HG03066 (cell line): ENCODE results near the gene FSTL1.

Source experiments
- ATAC-seq: cut with Tn5 transposase; IDR thresholded peaks from one replicate; pipeline ENCODE4 v1.9.1; 2021; ENCODE audit warnings: low read depth; ENCODE audit not compliant: unreplicated experiment

The FSTL1 gene, protein sequence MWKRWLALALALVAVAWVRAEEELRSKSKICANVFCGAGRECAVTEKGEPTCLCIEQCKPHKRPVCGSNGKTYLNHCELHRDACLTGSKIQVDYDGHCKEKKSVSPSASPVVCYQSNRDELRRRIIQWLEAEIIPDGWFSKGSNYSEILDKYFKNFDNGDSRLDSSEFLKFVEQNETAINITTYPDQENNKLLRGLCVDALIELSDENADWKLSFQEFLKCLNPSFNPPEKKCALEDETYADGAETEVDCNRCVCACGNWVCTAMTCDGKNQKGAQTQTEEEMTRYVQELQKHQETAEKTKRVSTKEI

DNA sequence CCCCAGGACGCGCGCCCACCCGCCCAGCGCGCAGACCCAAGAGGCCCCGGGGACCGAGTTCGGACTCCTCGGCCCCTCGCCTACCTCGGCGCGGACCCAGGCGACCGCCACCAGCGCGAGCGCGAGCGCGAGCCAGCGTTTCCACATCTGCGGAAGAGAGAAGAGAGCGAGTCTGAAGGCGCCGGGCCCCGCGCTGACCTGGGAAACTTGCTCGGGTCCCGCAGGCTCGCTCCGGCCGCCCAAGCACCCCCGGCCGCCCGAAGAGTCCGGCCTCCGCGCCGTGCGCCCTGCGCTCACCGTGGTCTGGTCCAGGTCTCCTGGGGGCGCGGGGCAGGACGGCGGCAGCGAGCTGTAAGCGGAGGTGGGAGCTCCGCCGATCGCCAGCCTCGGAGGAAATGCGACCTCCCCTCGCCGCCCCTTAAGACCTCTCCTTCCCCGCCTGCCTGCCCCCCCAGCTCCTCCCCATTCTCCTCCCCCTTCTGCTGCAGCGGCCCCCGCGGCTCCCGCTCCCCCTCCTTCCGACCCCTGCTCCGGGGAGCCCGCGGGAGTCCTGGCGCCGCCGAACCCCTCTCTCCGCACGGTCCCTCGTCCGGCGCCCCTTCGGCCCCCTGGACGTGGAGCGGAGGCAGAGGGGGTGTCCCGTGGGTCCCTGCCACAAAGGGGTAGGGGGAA is at the start of gene FSTL1:
Gene FSTL1 (minus strand): TSS at position 393 of the 672 bp plus-strand sequence. CDS start 246 bp downstream, at position 147.
- ATAC-seq = no peak

DNA sequence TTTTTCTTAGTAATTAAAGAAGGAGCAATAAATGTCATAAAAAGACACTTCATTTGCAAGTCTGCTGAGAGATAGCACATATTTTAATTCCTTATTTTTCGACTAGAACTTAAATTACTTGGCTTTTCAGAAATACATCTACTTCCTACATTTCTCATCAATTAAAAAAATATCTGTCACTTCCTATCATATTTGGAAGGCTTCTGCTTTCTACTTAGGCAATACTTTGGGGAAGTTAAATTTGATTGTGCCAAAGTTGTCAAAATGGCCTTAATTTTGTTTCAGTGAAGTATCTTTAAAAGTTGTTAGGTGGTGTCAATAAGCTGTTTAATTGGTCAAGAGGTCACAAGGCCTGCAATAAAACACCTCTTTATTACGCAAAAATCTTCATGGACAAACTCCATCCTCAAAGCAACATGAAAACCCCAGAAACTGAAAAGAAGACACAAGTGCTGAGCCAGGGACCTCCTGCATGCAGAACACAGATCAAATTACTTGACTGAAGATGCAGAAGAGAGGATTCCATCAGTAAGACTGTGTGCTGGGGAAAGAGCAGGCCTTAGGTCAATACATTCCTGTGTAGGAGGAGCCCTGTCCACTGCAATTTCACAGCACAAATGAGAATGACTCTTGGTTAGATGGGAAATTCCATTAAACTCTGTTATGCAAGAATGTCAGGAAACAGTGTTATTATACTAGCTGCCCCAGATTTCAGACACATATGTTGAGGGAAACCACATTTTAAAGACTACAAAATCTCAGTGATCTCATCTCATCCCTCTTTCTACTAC is 48.0 kb upstream of the FSTL1 start:
- ATAC-seq = no peak

DNA sequence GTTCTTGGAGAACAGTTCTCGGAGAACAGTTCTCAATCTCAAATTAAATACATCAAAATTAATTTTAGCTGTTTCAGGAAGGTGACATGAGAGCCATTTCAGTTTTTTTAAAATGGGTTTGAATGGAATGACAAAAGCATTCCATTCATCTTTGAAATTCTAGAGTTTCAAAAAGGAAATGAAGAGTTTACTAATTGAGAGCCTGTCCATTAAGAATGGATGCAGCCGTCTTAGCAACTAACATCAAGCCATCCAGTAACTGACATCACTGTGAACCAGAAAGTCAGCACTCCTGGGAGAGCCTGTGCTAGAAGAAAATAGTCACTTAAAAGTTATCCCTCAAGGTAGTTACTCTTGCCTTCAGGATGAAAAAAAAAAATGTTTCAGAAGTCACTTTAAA is 47.0 kb upstream of the FSTL1 start:
- ATAC-seq = no peak

DNA sequence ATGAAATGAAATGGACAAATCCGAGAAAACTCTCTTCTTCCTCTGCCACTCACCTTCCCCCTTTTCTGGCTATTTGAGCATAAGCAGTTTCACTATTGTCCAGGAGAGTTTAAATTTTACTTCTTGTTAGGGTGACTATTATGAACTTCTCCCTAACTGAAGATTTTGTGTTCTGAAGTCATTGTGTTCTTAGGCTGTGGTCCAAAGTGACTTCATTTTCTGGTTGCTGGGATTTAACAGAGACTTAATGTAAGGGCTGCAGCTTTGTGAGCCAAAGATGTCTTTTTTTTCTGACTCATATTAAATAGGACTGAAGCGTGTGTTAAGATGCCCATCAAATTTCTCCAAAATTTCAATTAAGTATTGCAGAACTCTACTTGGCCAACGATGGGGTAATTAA is 46.5 kb upstream of the FSTL1 start:
- no peak for ATAC-seq

DNA sequence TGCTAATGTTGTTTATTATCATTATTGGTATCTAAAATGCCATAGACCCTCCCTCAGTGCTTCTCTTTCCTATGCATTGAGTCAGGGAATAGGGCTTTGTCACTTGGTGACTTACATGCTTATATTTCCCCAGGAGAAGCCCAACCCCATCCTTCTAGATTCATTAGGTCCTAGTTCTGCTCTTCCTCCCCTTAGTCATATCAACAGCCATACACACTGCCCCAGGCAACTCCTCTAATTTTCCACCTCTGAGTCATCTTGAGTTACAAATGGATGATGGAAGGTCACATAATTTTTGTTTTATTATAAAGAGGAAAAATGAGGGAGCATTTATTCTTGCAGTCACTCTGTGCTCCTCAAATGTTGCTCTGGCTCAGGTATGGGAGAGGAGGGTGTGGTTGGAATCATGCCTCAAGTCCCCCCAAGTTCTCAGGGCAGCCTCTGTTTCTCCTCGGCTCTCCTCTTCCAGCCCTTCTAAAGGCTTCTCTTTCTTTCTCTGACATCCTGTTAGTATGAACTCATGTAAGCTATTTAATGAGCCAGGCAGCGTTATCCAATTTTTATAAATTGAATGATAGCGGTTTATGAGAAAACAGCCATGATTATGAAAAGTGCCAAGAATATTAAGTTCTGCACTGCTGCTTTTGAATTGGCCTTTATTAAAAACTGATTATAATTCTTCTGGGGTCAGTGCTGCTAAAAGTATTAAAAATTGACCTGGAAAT is 45.6 kb upstream of the FSTL1 start:
- ATAC-seq = no peak

- no peak for ATAC-seq
These were observed 45.0 kb upstream of the FSTL1 start for GRCh38 chr3:120495809-120496208.

GRCh38 chr3:120492103-120492502 is 41.3 kb upstream of the FSTL1 start:
- no peak for ATAC-seq

DNA sequence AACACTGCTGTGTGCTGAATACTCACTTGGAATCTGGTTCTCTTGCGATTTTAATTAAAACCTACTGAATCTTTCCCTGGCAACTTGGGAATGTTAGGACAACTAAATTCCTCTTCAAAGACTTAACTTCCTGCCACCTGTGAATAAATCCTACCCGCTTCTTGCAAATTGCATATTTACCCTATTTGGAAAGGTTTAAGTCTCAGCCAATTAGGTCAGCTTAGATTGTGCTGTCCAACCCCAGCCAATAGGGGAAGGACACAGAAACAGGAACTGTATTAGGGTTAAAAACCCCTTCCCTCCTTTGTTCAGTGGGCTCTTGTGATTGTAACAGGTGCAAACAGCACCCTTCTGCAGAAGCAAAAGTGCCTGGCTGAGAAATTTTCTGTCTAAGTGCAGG is 38.6 kb upstream of the FSTL1 start:
- ATAC-seq = no peak

GRCh38 chr3:120488296-120488695 is 37.5 kb upstream of the FSTL1 start:
- no peak for ATAC-seq

DNA sequence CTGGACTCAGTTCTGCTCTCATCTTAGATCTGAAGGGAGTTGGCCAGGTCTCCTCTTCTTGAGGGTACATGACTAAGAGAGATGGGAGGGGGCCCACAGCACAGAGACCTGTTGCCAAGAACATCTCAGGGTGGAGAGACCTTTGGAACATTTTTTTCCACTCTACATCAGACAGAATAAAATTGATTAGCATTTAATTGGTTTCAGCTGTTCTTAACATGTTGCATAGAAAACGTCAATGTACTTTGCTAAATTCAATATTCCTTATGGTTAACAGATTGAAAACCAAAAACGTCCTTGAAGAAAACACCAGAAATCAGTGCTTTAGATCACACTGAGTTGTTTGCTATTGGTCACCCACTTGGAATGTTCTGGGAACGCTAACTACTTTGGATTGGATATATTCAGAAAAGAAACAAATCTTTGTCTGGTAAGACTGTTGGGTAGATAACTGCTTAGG is 36.4 kb upstream of the FSTL1 start:
- ATAC-seq = no peak

DNA sequence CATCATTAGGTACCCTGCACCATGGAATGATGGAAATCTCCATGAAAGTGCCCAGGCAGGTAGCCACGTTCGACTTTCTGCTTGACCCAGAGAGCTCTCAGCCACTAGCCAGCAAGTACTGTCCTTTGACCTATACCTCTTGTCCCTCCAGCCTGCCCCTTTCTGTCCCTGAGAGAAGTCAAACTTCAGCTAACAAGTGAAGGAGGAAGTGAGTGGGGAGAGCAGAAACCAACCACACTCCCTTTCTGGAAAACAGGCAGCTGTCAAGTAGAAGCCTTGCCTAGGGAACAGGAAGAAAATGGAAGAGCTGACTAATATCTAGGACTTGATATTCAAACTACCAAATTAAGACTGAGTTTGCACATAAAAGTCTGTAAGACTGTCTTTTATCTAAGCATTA is 30.3 kb upstream of the FSTL1 start:
- no peak for ATAC-seq

DNA sequence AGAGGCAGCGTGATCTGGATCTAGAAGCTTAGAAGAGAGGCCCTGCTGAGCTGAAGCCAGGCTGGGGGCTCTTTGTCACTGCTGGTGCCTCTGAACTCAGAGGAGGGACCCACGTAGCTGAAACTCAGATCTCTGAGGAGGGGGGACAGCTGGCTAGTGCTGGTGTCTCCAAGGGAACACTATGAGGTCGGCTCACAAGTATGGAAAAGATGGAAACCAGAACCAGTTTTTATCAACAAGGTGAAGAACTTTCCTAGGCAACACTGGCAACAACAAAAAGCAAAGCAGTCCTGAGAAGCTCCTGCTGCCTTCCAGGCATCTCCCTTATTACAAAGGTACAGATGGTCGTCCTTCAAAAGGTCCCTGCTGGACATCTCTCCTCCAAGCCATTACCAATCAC is 27.0 kb upstream of the FSTL1 start:
- ATAC-seq = no peak

GRCh38 chr3:120475722-120476377 is 25.1 kb upstream of the FSTL1 start:
- no peak for ATAC-seq

GRCh38 chr3:120473896-120474675 is 23.3 kb upstream of the FSTL1 start:
- ATAC-seq = no peak

- no peak for ATAC-seq
These were observed 22.6 kb upstream of the FSTL1 start for GRCh38 chr3:120473389-120473788.

- ATAC-seq = no peak
These were observed 21.5 kb upstream of the FSTL1 start for GRCh38 chr3:120472121-120472844.

- no peak for ATAC-seq
These were observed 20.9 kb upstream of the FSTL1 start for GRCh38 chr3:120471643-120472042.

GRCh38 chr3:120470870-120471269 is 20.1 kb upstream of the FSTL1 start:
- ATAC-seq = no peak

DNA sequence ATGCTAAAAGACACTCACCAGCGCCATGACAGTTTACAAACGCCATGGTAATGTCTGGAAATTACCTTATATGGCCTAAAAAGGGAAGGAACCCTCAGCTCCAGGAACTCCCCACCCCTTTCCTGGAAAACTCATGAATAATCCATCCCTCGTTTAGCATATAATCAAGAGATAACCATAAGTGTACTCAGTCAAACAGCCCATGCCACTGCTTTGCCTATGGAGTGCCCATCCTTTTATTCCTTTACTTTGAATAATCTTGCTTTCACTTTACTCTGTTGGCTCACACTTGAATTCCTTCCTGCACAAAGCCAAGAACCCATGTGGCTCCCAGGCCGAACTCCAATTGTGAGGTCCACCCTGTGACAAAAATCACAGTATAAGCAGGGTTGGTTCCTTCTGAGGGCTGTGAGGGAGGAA is 19.1 kb upstream of the FSTL1 start:
- no peak for ATAC-seq
